Umbilical cord (tissue), 2 donors: ENCODE results near the gene FGFR1OP2. TPM values are rescaled to one million over a fixed set of nuclear protein-coding genes. Genes with fewer than 3 reads are reported as not detected.
"Not testable (repeated sequence)": the region's sequence is repeated elsewhere in the genome, so short reads cannot be mapped to it uniquely, and the experiment has no call there.

Experiments used
- DNase-seq: peaks from one replicate; pipeline ENCODE4 v3.0.0-alpha.2; 2015; ENCODE audit warnings: low spot score
- total RNA-seq: library from RNA; depleted of rRNA; stranded (reverse); fragments of >200 nt; gene quantifications from one replicate; pipeline ENCODE4 v1.2.3, GENCODE V29; 2014; ENCODE audit warnings: low replicate concordance; ENCODE audit not compliant: insufficient read depth

The FGFR1OP2 gene
- total RNA-seq, 1 donor from 2014 or later, result 118 TPM

DNA sequence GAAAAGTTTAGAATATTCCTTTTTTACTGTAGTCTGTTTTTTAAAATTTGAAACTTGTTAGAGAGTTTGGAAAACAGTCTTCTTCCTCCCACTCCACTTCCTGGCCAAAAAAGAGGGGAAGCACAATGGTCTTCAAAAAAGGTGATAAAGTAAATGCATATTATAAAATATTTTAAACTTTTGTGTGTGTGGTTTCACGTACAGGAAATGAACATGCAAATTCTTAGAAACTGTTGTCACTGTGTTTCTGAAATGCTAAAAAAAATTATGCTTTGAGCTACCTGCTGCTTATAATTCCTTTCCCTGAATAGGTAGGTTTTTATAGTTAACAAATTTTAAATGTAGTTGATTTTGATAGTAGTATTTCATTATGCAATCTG is 2.9 kb downstream of the FGFR1OP2 start:
- no peak for DNase-seq

- DNase-seq, result no peak
These were observed 10.0 kb downstream of the FGFR1OP2 start for GRCh38 chr12:26948309-26948708.

DNA sequence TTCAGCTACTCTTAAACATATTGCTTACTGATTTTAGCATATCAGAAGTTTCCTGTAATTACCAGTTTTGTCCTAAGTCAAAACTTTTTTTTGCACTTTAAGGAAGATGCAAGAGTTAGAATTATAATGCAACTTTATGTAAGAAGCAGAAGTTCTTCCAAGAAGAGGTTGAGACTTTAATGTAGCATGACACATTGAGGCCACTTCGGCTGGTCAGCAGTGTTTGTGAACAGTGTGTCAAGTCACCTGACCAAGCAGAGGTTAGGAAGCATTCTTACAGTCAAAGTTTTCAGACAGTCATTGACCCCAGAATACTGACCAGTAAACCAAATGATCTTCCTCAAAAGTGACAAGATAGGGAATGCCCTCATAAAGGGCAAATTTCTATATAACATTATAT is 15.2 kb downstream of the FGFR1OP2 start:
- DNase-seq, result peak; percentile 12

- DNase-seq, result no peak
These were observed 15.8 kb downstream of the FGFR1OP2 start for GRCh38 chr12:26954027-26954426.

DNA sequence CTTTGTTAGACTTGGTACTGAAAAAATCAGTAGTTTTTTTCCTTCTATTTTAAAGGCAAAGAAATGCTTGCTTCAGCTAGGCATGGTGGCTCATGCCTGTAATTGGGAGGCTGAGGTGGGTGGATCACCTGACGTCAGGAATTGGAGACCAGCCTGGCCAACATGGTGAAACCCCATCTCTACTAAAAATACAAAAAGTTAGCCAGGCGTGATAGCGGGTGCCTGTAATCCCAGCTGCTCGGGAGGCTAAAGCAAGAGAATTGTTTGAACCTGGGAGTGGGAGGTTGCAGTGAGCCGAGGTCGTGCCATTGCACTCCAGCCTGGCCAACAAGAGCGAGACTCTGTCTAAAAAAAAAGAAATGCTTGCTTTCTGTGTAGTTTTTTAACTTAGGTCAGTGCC is 23.1 kb downstream of the FGFR1OP2 start:
- not testable (repeated sequence) for DNase-seq

DNA sequence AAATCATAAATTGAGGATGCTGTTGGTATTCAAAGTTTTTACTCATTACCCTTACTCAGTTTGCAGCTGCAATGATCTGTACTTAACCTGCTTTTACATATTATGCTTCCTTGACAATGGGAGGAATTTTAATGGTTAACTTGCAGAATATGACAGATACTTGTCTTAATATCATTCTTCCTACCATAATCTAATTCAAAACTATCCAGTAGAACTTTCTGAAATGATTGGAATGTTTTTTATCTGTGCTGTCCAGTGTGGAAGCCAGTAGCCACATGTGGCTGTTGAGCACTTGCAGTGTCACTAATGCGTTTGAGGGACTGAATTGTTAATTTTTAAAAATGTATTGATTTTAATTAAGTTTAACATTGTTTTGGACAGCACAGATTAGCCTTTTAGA is 23.5 kb downstream of the FGFR1OP2 start:
- DNase-seq, result no peak

GRCh38 chr12:26963413-26963812 is 25.1 kb downstream of the FGFR1OP2 start:
- no peak for DNase-seq

- no peak for DNase-seq
These were observed 28.6 kb downstream of the FGFR1OP2 start for GRCh38 chr12:26966842-26967241.

- no peak for DNase-seq
These were observed 31.9 kb downstream of the FGFR1OP2 start for GRCh38 chr12:26970136-26970535.

DNA sequence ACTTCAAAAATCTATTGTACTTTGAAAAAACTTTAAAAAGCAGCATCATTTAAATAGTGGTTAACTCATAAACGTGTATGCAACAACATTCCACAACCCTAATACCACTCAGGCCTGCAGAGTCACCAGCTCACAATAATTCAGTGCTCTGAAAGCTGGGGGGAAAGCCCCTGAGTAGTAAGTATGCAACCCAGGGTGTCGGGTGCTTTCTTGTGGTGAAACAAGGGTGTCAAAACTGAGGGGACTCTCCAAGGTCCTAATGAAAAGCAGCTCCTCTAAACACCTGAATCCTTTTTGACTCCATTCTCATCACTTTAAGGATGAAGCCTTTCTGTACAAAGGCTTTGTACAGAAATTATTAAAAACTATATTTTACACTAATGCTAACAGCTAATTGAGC is 33.7 kb downstream of the FGFR1OP2 start:
- no peak for DNase-seq

GRCh38 chr12:26976687-26977086 is 38.4 kb downstream of the FGFR1OP2 start:
- DNase-seq, result no peak

GRCh38 chr12:26978801-26979200 is 40.5 kb downstream of the FGFR1OP2 start:
- DNase-seq, result no peak

DNA sequence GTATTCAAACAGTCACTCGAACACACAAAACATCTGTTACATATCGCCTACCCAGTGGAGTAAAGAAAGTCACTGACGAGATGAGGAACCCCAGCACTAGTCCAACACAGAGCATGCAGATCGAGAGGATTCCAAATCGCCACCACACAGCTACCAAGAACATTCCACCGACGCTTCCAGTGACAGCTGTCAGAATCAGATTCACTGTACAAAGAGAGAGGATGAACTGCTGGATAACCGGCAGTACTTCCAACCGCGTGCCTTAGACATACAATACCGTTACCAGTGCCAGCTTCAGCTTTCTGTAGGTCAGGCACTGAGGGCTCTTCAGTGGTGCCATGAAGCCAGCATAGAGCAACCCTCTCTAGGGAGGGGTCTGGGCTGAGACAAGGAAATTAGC is 41.5 kb downstream of the FGFR1OP2 start:
- no peak for DNase-seq

DNA sequence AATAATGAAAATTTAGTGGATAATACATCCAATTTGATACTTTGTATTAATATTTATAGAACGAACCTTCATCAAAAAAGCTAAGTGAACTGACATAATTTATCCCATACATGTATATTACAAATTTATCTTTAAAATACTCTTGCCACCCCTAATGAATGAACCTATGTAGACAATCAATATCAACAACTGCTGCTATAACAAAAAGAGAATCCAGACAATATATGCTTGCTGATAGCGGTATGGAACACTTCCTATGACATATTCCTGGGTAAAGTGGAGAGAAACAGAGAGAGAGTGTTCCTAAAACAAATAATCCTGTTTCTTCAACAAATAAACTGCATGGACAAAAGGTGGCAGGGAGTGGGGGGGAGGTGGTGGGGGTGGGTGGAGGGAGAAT is 44.6 kb downstream of the FGFR1OP2 start:
- no peak for DNase-seq

GRCh38 chr12:26987634-26988424 is 49.6 kb downstream of the FGFR1OP2 start:
- DNase-seq, result no peak

- no peak for DNase-seq
These were observed 50.4 kb downstream of the FGFR1OP2 start for GRCh38 chr12:26988703-26989102.

DNA sequence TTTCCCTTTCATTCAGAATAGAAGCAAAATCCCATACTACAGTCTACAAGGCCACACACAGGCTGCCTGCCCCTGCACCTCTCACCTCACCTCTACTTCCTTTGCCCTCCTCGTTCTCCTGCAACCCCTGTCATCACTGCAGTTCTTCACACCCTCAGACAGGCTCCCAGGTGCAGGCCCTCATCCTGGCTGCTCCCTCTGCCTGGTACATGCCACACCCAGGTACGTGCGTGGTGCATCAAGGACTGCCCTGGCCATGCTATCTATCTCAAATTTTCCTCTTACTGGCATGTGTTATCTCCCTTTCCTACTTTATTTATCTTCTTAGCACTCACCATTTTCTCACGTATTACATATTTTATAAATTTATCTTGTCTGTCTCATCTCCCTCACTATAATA is 51.6 kb downstream of the FGFR1OP2 start:
- DNase-seq, result no peak

GRCh38 chr12:26991826-26992225 is 53.6 kb downstream of the FGFR1OP2 start:
- DNase-seq, result no peak

GRCh38 chr12:26994109-26994508 is 55.8 kb downstream of the FGFR1OP2 start:
- DNase-seq, result no peak

- no peak for DNase-seq
These were observed 57.4 kb downstream of the FGFR1OP2 start for GRCh38 chr12:26995706-26996105.

DNA sequence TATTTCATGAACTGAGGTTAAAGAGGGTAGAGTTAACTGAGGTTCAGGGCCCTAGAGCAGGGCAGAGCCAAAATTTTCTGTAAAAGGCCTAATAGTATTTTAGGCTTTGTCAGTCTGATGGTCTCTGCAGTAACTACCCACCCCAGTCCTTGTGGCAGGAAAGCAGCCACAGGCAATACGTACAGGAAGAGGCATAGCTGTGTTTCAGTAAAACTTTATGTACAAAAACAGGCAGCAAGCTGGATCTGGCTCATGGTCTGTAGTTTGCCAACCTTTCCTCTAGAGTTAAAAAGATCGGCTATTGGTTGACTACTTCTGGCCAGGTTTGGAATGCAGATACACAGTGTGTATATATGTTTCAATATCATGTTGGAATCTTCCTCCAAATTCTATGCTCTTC is 58.7 kb downstream of the FGFR1OP2 start:
- no peak for DNase-seq

- DNase-seq, result no peak
These were observed 62.7 kb downstream of the FGFR1OP2 start for GRCh38 chr12:27000961-27001360.

GRCh38 chr12:27001663-27002062 is 63.4 kb downstream of the FGFR1OP2 start:
- DNase-seq, result no peak

GRCh38 chr12:27002141-27002540 is 63.9 kb downstream of the FGFR1OP2 start:
- DNase-seq, result no peak
